Liver (tissue), 3 donors: ENCODE measurements around the gene GPR15LG.
"Not testable (repeated sequence)": the region's sequence is repeated elsewhere in the genome, so short reads cannot be mapped to it uniquely, and the experiment has no call there.

Source experiments
- EGR1 ChIP-seq, 2 donors: IDR thresholded peaks; 2 replicates each; pipeline ENCODE4 v1.6.1; 2016 to 2018; ENCODE audit warnings: antibody characterized with exemption in 2 of 2, low read depth in 2 of 2
- JUND ChIP-seq, 2 donors: IDR thresholded peaks; 2 replicates each; pipeline ENCODE4 v1.6.1; 2016; ENCODE audit warnings: antibody characterized with exemption in 2 of 2
- RAD21 ChIP-seq, 2 donors: IDR thresholded peaks; 2 replicates each; pipeline ENCODE4 v1.6.1; 2016; ENCODE audit warnings: antibody characterized with exemption in 2 of 2, mild to moderate bottlenecking in 2 of 2
- TAF1 ChIP-seq: conservative IDR thresholded peaks from 2 replicates; pipeline ENCODE4 v1.6.1; 2016; ENCODE audit warnings: antibody characterized with exemption, mild to moderate bottlenecking
- YY1 ChIP-seq: IDR thresholded peaks from 2 replicates; pipeline ENCODE4 v1.6.1; 2016; ENCODE audit warnings: antibody characterized with exemption, mild to moderate bottlenecking
- TF ChIP-seq, protein P1 (sequence below): IDR thresholded peaks from 2 replicates; pipeline ENCODE4 v1.6.1; 2016; ENCODE audit warnings: antibody characterized with exemption, mild to moderate bottlenecking
- TF ChIP-seq, protein P2 (sequence below): fragments of 150-350 bp; IDR thresholded peaks from 2 replicates; pipeline ENCODE4 v1.5.1; 2017; ENCODE audit warnings: improper control_type of control experiment, low read depth, low read length; ENCODE audit not compliant: missing input control
- TF ChIP-seq, protein P3 (sequence below): IDR thresholded peaks from 2 replicates; pipeline ENCODE4 v1.6.1; 2016; ENCODE audit warnings: antibody characterized with exemption
- donor health status: healthy.
- donor health status: healthy.

DNA sequence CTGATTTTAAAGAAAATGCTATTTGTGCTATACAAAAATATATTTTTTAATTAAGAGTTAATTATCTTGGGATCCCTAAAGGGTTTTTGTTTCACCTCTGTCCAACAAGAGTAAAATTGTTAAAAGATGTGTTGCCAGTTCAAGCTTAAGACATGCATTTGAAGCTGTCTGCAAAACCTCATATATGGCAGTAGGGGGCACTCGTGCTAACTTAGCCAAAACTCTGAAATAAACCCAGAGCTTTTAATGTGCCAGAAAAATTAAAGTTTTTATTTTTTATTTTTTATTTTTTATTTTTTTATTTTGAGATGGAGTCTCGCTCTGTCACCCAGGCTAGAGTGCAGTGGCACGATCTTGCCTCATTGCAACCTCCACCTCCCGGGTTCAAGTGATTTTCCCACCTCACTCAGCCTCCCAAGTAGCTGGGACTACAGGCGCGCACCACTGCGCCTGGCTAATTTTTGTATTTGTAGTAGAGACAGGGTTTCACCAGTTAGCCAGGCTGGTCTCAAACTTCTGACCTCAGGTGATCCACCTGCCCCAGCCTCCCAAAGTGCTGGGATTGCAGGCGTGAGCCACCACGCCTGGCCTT is 25.5 kb upstream of the GPR15LG start:
- TF ChIP-seq TAF1; EGR1 (IDR thresholded peaks at IDR 0.05; ENCODE audit: low read depth in 2 of 2); JUND (IDR thresholded peaks at IDR 0.05); YY1: not testable (repeated sequence)
- TF ChIP-seq, protein P1, sequence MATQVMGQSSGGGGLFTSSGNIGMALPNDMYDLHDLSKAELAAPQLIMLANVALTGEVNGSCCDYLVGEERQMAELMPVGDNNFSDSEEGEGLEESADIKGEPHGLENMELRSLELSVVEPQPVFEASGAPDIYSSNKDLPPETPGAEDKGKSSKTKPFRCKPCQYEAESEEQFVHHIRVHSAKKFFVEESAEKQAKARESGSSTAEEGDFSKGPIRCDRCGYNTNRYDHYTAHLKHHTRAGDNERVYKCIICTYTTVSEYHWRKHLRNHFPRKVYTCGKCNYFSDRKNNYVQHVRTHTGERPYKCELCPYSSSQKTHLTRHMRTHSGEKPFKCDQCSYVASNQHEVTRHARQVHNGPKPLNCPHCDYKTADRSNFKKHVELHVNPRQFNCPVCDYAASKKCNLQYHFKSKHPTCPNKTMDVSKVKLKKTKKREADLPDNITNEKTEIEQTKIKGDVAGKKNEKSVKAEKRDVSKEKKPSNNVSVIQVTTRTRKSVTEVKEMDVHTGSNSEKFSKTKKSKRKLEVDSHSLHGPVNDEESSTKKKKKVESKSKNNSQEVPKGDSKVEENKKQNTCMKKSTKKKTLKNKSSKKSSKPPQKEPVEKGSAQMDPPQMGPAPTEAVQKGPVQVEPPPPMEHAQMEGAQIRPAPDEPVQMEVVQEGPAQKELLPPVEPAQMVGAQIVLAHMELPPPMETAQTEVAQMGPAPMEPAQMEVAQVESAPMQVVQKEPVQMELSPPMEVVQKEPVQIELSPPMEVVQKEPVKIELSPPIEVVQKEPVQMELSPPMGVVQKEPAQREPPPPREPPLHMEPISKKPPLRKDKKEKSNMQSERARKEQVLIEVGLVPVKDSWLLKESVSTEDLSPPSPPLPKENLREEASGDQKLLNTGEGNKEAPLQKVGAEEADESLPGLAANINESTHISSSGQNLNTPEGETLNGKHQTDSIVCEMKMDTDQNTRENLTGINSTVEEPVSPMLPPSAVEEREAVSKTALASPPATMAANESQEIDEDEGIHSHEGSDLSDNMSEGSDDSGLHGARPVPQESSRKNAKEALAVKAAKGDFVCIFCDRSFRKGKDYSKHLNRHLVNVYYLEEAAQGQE: not testable (repeated sequence)
- TF ChIP-seq, protein P2, sequence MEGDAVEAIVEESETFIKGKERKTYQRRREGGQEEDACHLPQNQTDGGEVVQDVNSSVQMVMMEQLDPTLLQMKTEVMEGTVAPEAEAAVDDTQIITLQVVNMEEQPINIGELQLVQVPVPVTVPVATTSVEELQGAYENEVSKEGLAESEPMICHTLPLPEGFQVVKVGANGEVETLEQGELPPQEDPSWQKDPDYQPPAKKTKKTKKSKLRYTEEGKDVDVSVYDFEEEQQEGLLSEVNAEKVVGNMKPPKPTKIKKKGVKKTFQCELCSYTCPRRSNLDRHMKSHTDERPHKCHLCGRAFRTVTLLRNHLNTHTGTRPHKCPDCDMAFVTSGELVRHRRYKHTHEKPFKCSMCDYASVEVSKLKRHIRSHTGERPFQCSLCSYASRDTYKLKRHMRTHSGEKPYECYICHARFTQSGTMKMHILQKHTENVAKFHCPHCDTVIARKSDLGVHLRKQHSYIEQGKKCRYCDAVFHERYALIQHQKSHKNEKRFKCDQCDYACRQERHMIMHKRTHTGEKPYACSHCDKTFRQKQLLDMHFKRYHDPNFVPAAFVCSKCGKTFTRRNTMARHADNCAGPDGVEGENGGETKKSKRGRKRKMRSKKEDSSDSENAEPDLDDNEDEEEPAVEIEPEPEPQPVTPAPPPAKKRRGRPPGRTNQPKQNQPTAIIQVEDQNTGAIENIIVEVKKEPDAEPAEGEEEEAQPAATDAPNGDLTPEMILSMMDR: peak; percentile 55
- TF ChIP-seq RAD21 (IDR thresholded peaks at IDR 0.05): peak; percentile 43 to 58
- TF ChIP-seq, protein P3, sequence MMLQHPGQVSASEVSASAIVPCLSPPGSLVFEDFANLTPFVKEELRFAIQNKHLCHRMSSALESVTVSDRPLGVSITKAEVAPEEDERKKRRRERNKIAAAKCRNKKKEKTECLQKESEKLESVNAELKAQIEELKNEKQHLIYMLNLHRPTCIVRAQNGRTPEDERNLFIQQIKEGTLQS: not testable (repeated sequence)
